Hypothalamus (tissue), 51 donors: Measurements from ENCODE around the gene PARD6G.
A peak's percentile ranks its signal among the peaks of the same experiment; 100 is the strongest.

ENCODE experiments used
- DNase-seq, 51 donors: peaks; one replicate each; lab custom pipeline; 2025; lab: John Stamatoyannopoulos, UW

PARD6G gene

GRCh38 chr18:80120932-80121331, 126.4 kb downstream of the PARD6G start:
- DNase-seq: no peak

- DNase-seq: no peak
Measured at GRCh38 chr18:80119111-80119510, 128.2 kb downstream of the PARD6G start.

GRCh38 chr18:80115035-80115434, 132.3 kb downstream of the PARD6G start:
- DNase-seq: no peak

GRCh38 chr18:80112624-80113248, 134.6 kb downstream of the PARD6G start:
- no peak for DNase-seq

- DNase-seq: peak in 38 of 51 donors; percentile 6 to 70 (median 38)
Measured at GRCh38 chr18:80109676-80110078, 137.6 kb downstream of the PARD6G start.

- DNase-seq: peak; percentile 15 to 96 (median 76)
Measured at GRCh38 chr18:80108739-80109675, 138.3 kb downstream of the PARD6G start, which contains the start of gene ADNP2. TSS of gene ADNP2 (plus strand) at chr18:80109262. CDS start at chr18:80117543, 8,281 bp downstream.

- DNase-seq: peak in 1 of 51 donors; percentile 13
Measured at GRCh38 chr18:80108121-80108536, 139.2 kb downstream of the PARD6G start.

- no peak for DNase-seq
Measured at GRCh38 chr18:80107426-80107825, 139.9 kb downstream of the PARD6G start.
